Measurements from ENCODE around the gene KRTAP19-6. TPM values are rescaled to one million over a fixed set of nuclear protein-coding genes. Genes with fewer than 3 reads are reported as not detected.

Gene KRTAP19-6
- polyA plus RNA-seq, 3 donors = not detected

Other genes with a start within 250 kb of the KRTAP19-6 start
- not detected for gene KRTAP26-1, start 221.5 kb downstream of the KRTAP19-6 start, polyA plus RNA-seq
- not detected for gene KRTAP27-1, start 204.2 kb downstream of the KRTAP19-6 start, polyA plus RNA-seq
- gene KRTAP23-1, start 193.3 kb downstream of the KRTAP19-6 start, polyA plus RNA-seq = not detected
- gene KRTAP13-2, start 169.6 kb downstream of the KRTAP19-6 start, polyA plus RNA-seq = not detected
- not detected for gene KRTAP13-1, start 145.8 kb downstream of the KRTAP19-6 start, polyA plus RNA-seq
- gene KRTAP13-3, start 115.9 kb downstream of the KRTAP19-6 start, polyA plus RNA-seq = not detected
- not detected for gene KRTAP13-4, start 111.6 kb downstream of the KRTAP19-6 start, polyA plus RNA-seq
- gene KRTAP15-1, start 101.6 kb downstream of the KRTAP19-6 start, polyA plus RNA-seq = not detected
- gene KRTAP19-1, start 61.5 kb downstream of the KRTAP19-6 start, polyA plus RNA-seq = not detected
- gene KRTAP19-2, start 54.4 kb downstream of the KRTAP19-6 start, polyA plus RNA-seq = not detected
- not detected for gene KRTAP19-3, start 49.9 kb downstream of the KRTAP19-6 start, polyA plus RNA-seq
- gene KRTAP19-4, start 44.7 kb downstream of the KRTAP19-6 start, polyA plus RNA-seq = not detected
- gene KRTAP19-5, start 39.7 kb downstream of the KRTAP19-6 start, polyA plus RNA-seq = not detected
- not detected for gene KRTAP19-7, start 19.4 kb upstream of the KRTAP19-6 start, polyA plus RNA-seq
- gene KRTAP22-2, start 48.5 kb upstream of the KRTAP19-6 start, polyA plus RNA-seq = not detected
- not detected for gene KRTAP6-3, start 50.6 kb upstream of the KRTAP19-6 start, polyA plus RNA-seq
- gene KRTAP6-2, start 57.0 kb upstream of the KRTAP19-6 start, polyA plus RNA-seq = not detected
- not detected for gene KRTAP22-1, start 59.2 kb upstream of the KRTAP19-6 start, polyA plus RNA-seq
- gene KRTAP6-1, start 72.1 kb upstream of the KRTAP19-6 start, polyA plus RNA-seq = not detected
- gene KRTAP20-1, start 74.6 kb upstream of the KRTAP19-6 start, polyA plus RNA-seq = not detected
- gene KRTAP20-4, start 78.8 kb upstream of the KRTAP19-6 start, polyA plus RNA-seq = not detected
- not detected for gene KRTAP20-2, start 93.3 kb upstream of the KRTAP19-6 start, polyA plus RNA-seq
- gene KRTAP20-3, start 101.0 kb upstream of the KRTAP19-6 start, polyA plus RNA-seq = not detected
- not detected for gene KRTAP21-3, start 176.9 kb upstream of the KRTAP19-6 start, polyA plus RNA-seq
- not detected for gene KRTAP21-2, start 205.4 kb upstream of the KRTAP19-6 start, polyA plus RNA-seq
- not detected for gene KRTAP21-1, start 213.6 kb upstream of the KRTAP19-6 start, polyA plus RNA-seq